H9 (cell line): ENCODE measurements around the gene PPM1H. TPM values are rescaled to one million over a fixed set of nuclear protein-coding genes. Genes with fewer than 3 reads are reported as not detected.

Experiments used
- DNase-seq: peaks from one replicate; pipeline ENCODE4 v3.0.0-alpha.2; 2017
- H2AFZ ChIP-seq: one replicate; pipeline ENCODE4 v1.6.1; 2013; ENCODE audit warnings: mild to moderate bottlenecking, low read length, control low read depth, moderate library complexity
- H2AK5ac ChIP-seq: 2 replicates; pipeline ENCODE4 v1.6.1; 2013; ENCODE audit warnings: low read length, control low read depth, mixed read lengths; ENCODE audit not compliant: insufficient read length
- H2BK120ac ChIP-seq: one replicate; pipeline ENCODE4 v1.6.1; 2013; ENCODE audit warnings: low read depth, mild to moderate bottlenecking, low read length, control low read depth, inconsistent platforms; ENCODE audit not compliant: poor library complexity, severe bottlenecking
- H2BK12ac ChIP-seq: 2 replicates; pipeline ENCODE4 v1.6.1; 2013; ENCODE audit warnings: low read length, control low read depth, mixed read lengths, low read depth; ENCODE audit not compliant: insufficient read length
- H2BK15ac ChIP-seq: 2 replicates; pipeline ENCODE4 v1.6.1; 2013; ENCODE audit warnings: low read depth, low read length, control low read depth
- H2BK20ac ChIP-seq: one replicate; pipeline ENCODE4 v1.6.1; 2013; ENCODE audit warnings: low read depth, mild to moderate bottlenecking, low read length, control low read depth, inconsistent platforms; ENCODE audit not compliant: poor library complexity, severe bottlenecking
- H2BK5ac ChIP-seq: 2 replicates; pipeline ENCODE4 v1.6.1; 2013; ENCODE audit warnings: low read length, control low read depth, mixed read lengths; ENCODE audit not compliant: insufficient read length
- H3K14ac ChIP-seq: 2 replicates; pipeline ENCODE4 v1.6.1; 2013; ENCODE audit warnings: low read length, control low read depth; ENCODE audit not compliant: insufficient read depth
- H3K18ac ChIP-seq: 2 replicates; pipeline ENCODE4 v1.6.1; 2013; ENCODE audit warnings: low read depth, mild to moderate bottlenecking, mixed read lengths, low read length, control low read depth; ENCODE audit not compliant: insufficient read length
- H3K23ac ChIP-seq: 2 replicates; pipeline ENCODE4 v1.6.1; 2013; ENCODE audit warnings: low read length, control low read depth, mixed read lengths, low read depth; ENCODE audit not compliant: insufficient read length
- H3K23me2 ChIP-seq: 2 replicates; pipeline ENCODE4 v1.6.1; 2013; ENCODE audit warnings: low read depth, mild to moderate bottlenecking, mixed read lengths, low read length, control low read depth; ENCODE audit not compliant: insufficient read length, poor library complexity, severe bottlenecking
- H3K27ac ChIP-seq: 2 replicates; pipeline ENCODE4 v1.5.1; 2013; ENCODE audit warnings: low read length, control low read depth, mixed read lengths, low read depth; ENCODE audit not compliant: insufficient read length
- H3K27me3 ChIP-seq: 2 replicates; pipeline ENCODE4 v1.6.1; 2013; ENCODE audit warnings: low read length, control low read depth, inconsistent platforms; ENCODE audit not compliant: insufficient read depth
- H3K4ac ChIP-seq: 2 replicates; pipeline ENCODE4 v1.6.1; 2013; ENCODE audit warnings: low read depth, mild to moderate bottlenecking, control low read depth, inconsistent platforms, low read length, moderate library complexity
- H3K4me1 ChIP-seq: 2 replicates; pipeline ENCODE4 v1.6.1; 2013; ENCODE audit warnings: low read length, control low read depth, inconsistent platforms; ENCODE audit not compliant: insufficient read depth
- H3K4me2 ChIP-seq: 2 replicates; pipeline ENCODE4 v1.6.1; 2013; ENCODE audit warnings: low read length, control low read depth, mixed read lengths; ENCODE audit not compliant: insufficient read length, insufficient read depth
- H3K56ac ChIP-seq: 2 replicates; pipeline ENCODE4 v1.6.1; 2013; ENCODE audit warnings: low read depth, mild to moderate bottlenecking, mixed read lengths, low read length, control low read depth; ENCODE audit not compliant: insufficient read length
- H3K79me1 ChIP-seq: 2 replicates; pipeline ENCODE4 v1.6.1; 2013; ENCODE audit warnings: low read depth, mild to moderate bottlenecking, moderate library complexity, low read length, control low read depth, inconsistent platforms; ENCODE audit not compliant: insufficient read depth, poor library complexity, severe bottlenecking
- H3K79me2 ChIP-seq: 2 replicates; pipeline ENCODE4 v1.6.1; 2013; ENCODE audit warnings: low read length, control low read depth, inconsistent platforms; ENCODE audit not compliant: insufficient read depth
- H3K9ac ChIP-seq: 2 replicates; pipeline ENCODE4 v1.6.1; 2013; ENCODE audit warnings: low read length, control low read depth, mixed read lengths; ENCODE audit not compliant: insufficient read length; ENCODE audit errors: extremely low read depth
- H3K9me3 ChIP-seq: one replicate; pipeline ENCODE4 v1.6.1; 2013; ENCODE audit warnings: low read depth, low read length, inconsistent platforms; ENCODE audit not compliant: control insufficient read depth
- H3T11ph ChIP-seq: one replicate; pipeline ENCODE4 v1.6.1; 2013; ENCODE audit warnings: mild to moderate bottlenecking, low read length, control low read depth, inconsistent platforms
- H4K20me1 ChIP-seq: one replicate; pipeline ENCODE4 v1.6.1; 2013; ENCODE audit not compliant: control insufficient read depth, insufficient read length, insufficient read depth
- H4K5ac ChIP-seq: 2 replicates; pipeline ENCODE4 v1.6.1; 2013; ENCODE audit warnings: low read depth, mild to moderate bottlenecking, mixed read lengths, low read length, control low read depth; ENCODE audit not compliant: insufficient read length
- H4K8ac ChIP-seq: replicated peaks from 2 replicates; pipeline ENCODE4 v1.6.1; 2013; ENCODE audit warnings: low read length, control low read depth, mixed read lengths, low read depth; ENCODE audit not compliant: insufficient read length
- H4K91ac ChIP-seq: 2 replicates; pipeline ENCODE4 v1.6.1; 2013; ENCODE audit warnings: low read depth, mild to moderate bottlenecking, moderate library complexity, mixed read lengths, low read length, control low read depth; ENCODE audit not compliant: insufficient read length
- H3K27ac Mint-ChIP-seq, 3 experiments: 2 replicates in 2 of 3; 3 replicates in 1 of 3; pipeline ENCODE4 v1.8.0; 2020 to 2021; ENCODE audit warnings: mixed read lengths in 3 of 3, mild to moderate bottlenecking in 1 of 3, moderate library complexity in 1 of 3
- H3K27me3 Mint-ChIP-seq: 2 replicates; pipeline ENCODE4 v1.8.0; 2021; ENCODE audit warnings: low read depth, mild to moderate bottlenecking, moderate library complexity, mixed read lengths
- H3K36me3 Mint-ChIP-seq, 3 experiments: 2 replicates in 2 of 3; 3 replicates in 1 of 3; pipeline ENCODE4 v1.8.0; 2020 to 2021; ENCODE audit warnings: low read depth in 3 of 3, mixed read lengths in 3 of 3; ENCODE audit not compliant: insufficient read depth in 1 of 3
- H3K4me1 Mint-ChIP-seq, 2 experiments: 2 replicates each; pipeline ENCODE4 v1.8.0; 2020; ENCODE audit warnings: mixed read lengths in 2 of 2
- H3K4me3 Mint-ChIP-seq, 2 experiments: 2 replicates in 1 of 2; 3 replicates in 1 of 2; pipeline ENCODE4 v1.8.0; 2020 to 2021; ENCODE audit warnings: mild to moderate bottlenecking in 2 of 2, mixed read lengths in 2 of 2, moderate library complexity in 1 of 2
- H3K9me3 Mint-ChIP-seq, 2 experiments: 2 replicates in 1 of 2; 3 replicates in 1 of 2; pipeline ENCODE4 v1.8.0; 2020; ENCODE audit warnings: mild to moderate bottlenecking in 2 of 2, mixed read lengths in 2 of 2, moderate library complexity in 1 of 2
- WGBS: extraction: QIAGEN DNeasy Blood & Tissue Kit; methylation state at CpG from one replicate; pipeline ENCODE4 v1.1.7; 2013; ENCODE audit warnings: missing lambda C conversion rate, low lambda C conversion rate, mixed read lengths; ENCODE audit not compliant: insufficient read length; ENCODE audit errors: extremely low coverage; 5-methylcytosine and 5-hydroxymethylcytosine counted together
- total RNA-seq: library from RNA; stranded (reverse); gene quantifications from 2 replicates; pipeline ENCODE4 v1.2.1, GENCODE V29; 2021
- TF ChIP-seq, protein P1 (sequence below): fragments of 200-600 bp; sonication (generic); conservative IDR thresholded peaks from 3 replicates; pipeline ENCODE4 v1.8.0; 2021; ENCODE audit warnings: antibody characterized with exemption, mild to moderate bottlenecking

The PPM1H gene
- total RNA-seq, 1 experiment from 2014 or later = 22.1 TPM

- H2AK5ac ChIP-seq = no peak overlapping the region
- no peaks in the 10 kb centered on the region for H3K9me3 ChIP-seq
- no peaks in the 10 kb centered on the region for H3K9me3 Mint-ChIP-seq
- no peak overlapping the region for H2BK120ac ChIP-seq
- H3K4me3 Mint-ChIP-seq = no peak overlapping the region
- no peak overlapping the region for H4K8ac ChIP-seq
- no peak overlapping the region for H2BK15ac ChIP-seq
- H3K4me1 Mint-ChIP-seq = peaks cover 37% of the 10 kb centered on the region in 2 experiments
- no peak overlapping the region for H3K56ac ChIP-seq
- TF ChIP-seq, protein P1, sequence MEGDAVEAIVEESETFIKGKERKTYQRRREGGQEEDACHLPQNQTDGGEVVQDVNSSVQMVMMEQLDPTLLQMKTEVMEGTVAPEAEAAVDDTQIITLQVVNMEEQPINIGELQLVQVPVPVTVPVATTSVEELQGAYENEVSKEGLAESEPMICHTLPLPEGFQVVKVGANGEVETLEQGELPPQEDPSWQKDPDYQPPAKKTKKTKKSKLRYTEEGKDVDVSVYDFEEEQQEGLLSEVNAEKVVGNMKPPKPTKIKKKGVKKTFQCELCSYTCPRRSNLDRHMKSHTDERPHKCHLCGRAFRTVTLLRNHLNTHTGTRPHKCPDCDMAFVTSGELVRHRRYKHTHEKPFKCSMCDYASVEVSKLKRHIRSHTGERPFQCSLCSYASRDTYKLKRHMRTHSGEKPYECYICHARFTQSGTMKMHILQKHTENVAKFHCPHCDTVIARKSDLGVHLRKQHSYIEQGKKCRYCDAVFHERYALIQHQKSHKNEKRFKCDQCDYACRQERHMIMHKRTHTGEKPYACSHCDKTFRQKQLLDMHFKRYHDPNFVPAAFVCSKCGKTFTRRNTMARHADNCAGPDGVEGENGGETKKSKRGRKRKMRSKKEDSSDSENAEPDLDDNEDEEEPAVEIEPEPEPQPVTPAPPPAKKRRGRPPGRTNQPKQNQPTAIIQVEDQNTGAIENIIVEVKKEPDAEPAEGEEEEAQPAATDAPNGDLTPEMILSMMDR = no peak
- no peak overlapping the region for H3K14ac ChIP-seq
- H4K20me1 ChIP-seq = no peaks in the 10 kb centered on the region
- H3K9ac ChIP-seq = no peak overlapping the region
- DNase-seq = no peak
- H4K5ac ChIP-seq = no peak overlapping the region
- no peak overlapping the region for H2BK5ac ChIP-seq
- H3K4me2 ChIP-seq = no peak overlapping the region
- no peaks in the 10 kb centered on the region for H3K79me1 ChIP-seq
- H3K4me1 ChIP-seq = peaks cover 15% of the 10 kb centered on the region
- no peak overlapping the region for H2BK20ac ChIP-seq
- no peak overlapping the region for H2BK12ac ChIP-seq
- no peak overlapping the region for H3K27ac Mint-ChIP-seq
- H3K27me3 Mint-ChIP-seq = no peaks in the 10 kb centered on the region
- H3K4ac ChIP-seq = no peak overlapping the region
- no peak overlapping the region for H3K23ac ChIP-seq
- no peak overlapping the region for H3T11ph ChIP-seq
- WGBS = no CpG with 5 or more reads among the region's 5 CpGs
- no peaks in the 10 kb centered on the region for H3K27me3 ChIP-seq
- H3K18ac ChIP-seq = no peak overlapping the region
- no peak overlapping the region for H3K27ac ChIP-seq
- no peak overlapping the region for H2AFZ ChIP-seq
- H4K91ac ChIP-seq = no peak overlapping the region
- H3K23me2 ChIP-seq = no peaks in the 10 kb centered on the region
- no peaks in the 10 kb centered on the region for H3K79me2 ChIP-seq
- peaks cover 3 to 5% (median 3%) of the 10 kb centered on the region in 3 experiments; a peak in 4 of 7 replicates for H3K36me3 Mint-ChIP-seq
Observed at GRCh38 chr12:62700091-62700880, 234.7 kb downstream of the PPM1H start.
